ENCODE results near the gene NRCAM. TPM values are rescaled to one million over a fixed set of nuclear protein-coding genes. Genes with fewer than 3 reads are reported as not detected.
A peak's percentile ranks its signal among the peaks of the same experiment; 100 is the strongest.

Gene NRCAM
- total and polyA plus RNA-seq, 2 experiments from 2014 or later = 0.76 to 3.9 TPM

DNA sequence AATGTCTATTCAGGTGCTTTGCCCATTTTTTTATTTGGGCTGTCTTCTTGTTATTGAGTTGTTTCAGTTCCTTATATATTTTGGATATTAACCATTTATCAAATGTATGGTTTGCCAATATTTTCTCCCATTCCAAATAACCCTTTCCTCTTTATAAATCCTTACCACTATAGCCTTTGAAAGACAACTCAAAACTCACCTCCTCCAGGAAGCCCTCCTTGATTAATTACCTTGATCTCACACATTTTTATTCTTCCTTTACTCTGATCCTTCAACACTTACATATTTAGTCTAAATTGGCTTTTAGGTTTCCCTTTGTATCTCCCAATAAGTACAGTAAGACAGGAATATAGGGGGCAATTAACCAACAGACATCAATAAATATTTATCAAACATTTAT, 42.9 kb downstream of the NRCAM start:
- no peaks in the 10 kb centered on the region for H3K27me3 ChIP-seq
- TF ChIP-seq, protein P1, sequence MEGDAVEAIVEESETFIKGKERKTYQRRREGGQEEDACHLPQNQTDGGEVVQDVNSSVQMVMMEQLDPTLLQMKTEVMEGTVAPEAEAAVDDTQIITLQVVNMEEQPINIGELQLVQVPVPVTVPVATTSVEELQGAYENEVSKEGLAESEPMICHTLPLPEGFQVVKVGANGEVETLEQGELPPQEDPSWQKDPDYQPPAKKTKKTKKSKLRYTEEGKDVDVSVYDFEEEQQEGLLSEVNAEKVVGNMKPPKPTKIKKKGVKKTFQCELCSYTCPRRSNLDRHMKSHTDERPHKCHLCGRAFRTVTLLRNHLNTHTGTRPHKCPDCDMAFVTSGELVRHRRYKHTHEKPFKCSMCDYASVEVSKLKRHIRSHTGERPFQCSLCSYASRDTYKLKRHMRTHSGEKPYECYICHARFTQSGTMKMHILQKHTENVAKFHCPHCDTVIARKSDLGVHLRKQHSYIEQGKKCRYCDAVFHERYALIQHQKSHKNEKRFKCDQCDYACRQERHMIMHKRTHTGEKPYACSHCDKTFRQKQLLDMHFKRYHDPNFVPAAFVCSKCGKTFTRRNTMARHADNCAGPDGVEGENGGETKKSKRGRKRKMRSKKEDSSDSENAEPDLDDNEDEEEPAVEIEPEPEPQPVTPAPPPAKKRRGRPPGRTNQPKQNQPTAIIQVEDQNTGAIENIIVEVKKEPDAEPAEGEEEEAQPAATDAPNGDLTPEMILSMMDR (IDR thresholded peaks at IDR 0.05; ENCODE audit: low read depth, low read length) = no peak
- H3K27ac ChIP-seq = no peak overlapping the region
- H3K4me3 ChIP-seq = no peak overlapping the region
- no peak for DNase-seq (ENCODE audit: low read depth in 1 of 2, low spot score in 1 of 2)
- H3K36me3 ChIP-seq = no peaks in the 10 kb centered on the region
- H3K9me3 ChIP-seq (ENCODE audit: low read depth) = no peaks in the 10 kb centered on the region
- no peaks in the 10 kb centered on the region for H3K4me1 ChIP-seq (ENCODE audit: low read depth)

DNA sequence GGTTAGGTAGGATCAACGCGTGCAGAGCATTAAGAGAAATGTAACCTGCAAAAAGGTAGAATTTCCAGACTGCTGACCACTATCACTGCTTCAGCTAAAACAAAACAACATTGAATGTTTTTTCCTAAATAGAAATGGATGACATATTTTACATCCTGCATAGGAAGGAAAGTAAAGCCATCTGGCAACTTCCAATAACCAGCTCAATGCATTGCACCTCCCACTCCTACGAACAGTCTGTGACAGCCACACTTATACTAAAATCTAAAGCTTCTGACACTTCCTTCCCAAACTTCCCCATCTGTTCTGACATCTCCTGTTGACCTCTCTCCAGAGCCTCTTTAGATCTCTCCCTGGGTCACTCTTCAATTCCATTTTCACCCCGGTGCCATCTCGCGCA, 47.1 kb downstream of the NRCAM start:
- no peaks in the 10 kb centered on the region for H3K36me3 ChIP-seq
- H3K4me3 ChIP-seq = no peak overlapping the region
- H3K27ac ChIP-seq = no peak overlapping the region
- TF ChIP-seq, protein P1 (IDR thresholded peaks at IDR 0.05; ENCODE audit: low read depth, low read length) = no peak
- no peak for DNase-seq (ENCODE audit: low read depth in 1 of 2, low spot score in 1 of 2)
- no peaks in the 10 kb centered on the region for H3K4me1 ChIP-seq (ENCODE audit: low read depth)
- no peaks in the 10 kb centered on the region for H3K27me3 ChIP-seq
- H3K9me3 ChIP-seq (ENCODE audit: low read depth) = no peaks in the 10 kb centered on the region

DNA sequence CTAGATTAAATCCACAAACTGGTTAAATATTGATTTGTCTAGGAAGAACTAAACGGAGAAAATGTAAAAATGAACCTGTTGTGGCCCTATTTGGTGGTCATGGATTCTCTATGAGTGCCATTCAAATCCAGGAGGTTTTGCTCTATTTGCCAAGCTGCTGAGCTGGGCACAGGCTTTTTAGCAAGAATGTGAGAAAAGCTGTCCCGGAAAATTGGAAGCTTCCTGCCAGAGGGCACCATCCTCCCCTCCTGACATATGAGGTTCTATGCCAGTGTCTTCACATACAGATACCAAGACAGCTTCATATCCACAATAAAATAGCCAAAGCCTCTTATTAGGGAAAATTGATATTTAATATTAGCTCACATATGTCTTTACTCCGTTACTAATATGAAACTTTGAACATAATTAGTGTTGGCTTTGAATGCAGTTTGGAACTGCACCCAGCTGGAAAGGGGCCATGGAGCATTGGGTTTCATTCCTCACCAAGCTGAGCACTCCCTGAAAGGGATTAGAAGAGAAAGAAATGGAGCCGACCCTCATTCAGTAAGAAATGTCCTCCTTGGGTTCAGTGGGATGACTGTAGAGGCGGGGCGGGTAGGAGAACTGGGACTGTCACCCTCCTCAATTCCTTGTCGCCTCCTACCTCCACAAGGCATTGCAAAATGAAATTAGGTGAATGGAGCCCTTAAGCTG, 47.8 kb downstream of the NRCAM start:
- TF ChIP-seq, protein P1 (IDR thresholded peaks at IDR 0.05; ENCODE audit: low read depth, low read length) = no peak
- H3K36me3 ChIP-seq = no peaks in the 10 kb centered on the region
- no peak for DNase-seq (ENCODE audit: low read depth in 1 of 2, low spot score in 1 of 2)
- no peaks in the 10 kb centered on the region for H3K9me3 ChIP-seq (ENCODE audit: low read depth)
- no peaks in the 10 kb centered on the region for H3K4me1 ChIP-seq (ENCODE audit: low read depth)
- no peak overlapping the region for H3K27ac ChIP-seq
- H3K27me3 ChIP-seq = no peaks in the 10 kb centered on the region
- H3K4me3 ChIP-seq = no peak overlapping the region

DNA sequence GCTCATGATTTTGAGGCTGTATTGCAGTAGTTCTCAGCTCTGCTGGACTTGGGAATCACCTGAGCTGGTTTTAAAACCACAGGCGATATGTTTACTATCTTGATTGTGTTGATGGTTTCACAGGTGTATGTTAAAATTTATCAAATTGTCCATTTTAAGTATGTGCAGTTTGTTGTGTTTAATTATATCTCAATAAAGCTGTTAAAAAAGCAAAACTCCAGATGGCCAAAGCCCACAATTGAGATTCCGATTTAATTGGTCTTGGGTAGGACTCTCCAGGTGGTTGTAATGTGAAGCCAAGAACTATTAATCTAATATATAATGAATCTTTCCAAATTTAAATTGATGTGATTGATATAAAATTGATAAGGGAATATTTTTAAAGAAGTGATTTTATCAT, 48.6 kb downstream of the NRCAM start:
- Histone ChIP-seq H3K27ac (no peak overlapping the region), H3K4me1 (ENCODE audit: low read depth) (no peaks in the 10 kb centered on the region), H3K4me3 (no peak overlapping the region), H3K36me3 (no peaks in the 10 kb centered on the region), H3K9me3 (ENCODE audit: low read depth) (no peaks in the 10 kb centered on the region), H3K27me3 (no peaks in the 10 kb centered on the region)
- TF ChIP-seq, protein P1 (IDR thresholded peaks at IDR 0.05; ENCODE audit: low read depth, low read length) = no peak
- DNase-seq (ENCODE audit: low read depth in 1 of 2, low spot score in 1 of 2) = no peak

DNA sequence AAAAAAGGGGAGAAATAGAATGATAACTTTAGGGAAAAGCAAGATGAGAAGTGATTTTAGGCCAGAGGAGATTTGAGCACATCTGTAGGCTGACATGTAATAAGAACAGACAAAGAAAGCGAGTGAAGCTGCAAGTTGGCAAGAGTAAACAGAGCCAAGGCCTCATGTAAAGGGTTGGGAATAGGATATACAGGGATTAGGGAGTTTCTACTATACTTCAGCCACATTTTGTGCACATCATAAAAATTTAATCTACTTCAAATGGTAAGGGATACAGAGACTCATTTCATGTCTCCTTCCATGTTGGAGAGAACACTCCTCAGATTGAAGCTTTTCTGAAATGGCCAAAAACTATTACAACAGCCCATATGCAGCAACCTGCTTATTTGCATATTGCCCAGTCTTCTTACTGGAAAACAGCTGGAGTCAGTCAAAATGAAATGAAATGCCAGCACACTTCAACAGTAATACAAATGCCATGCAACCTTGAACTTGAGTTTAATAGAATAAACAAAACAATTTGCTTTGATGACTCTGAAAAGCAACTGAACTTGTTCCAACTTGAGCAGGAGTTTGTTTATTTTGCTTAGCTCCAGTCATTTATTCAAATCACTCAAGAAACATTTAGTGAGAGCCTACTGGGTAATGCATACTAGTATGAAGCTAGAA, 49.9 kb downstream of the NRCAM start:
- Histone ChIP-seq H3K27me3 (no peaks in the 10 kb centered on the region), H3K27ac (no peak overlapping the region), H3K9me3 (ENCODE audit: low read depth) (no peaks in the 10 kb centered on the region), H3K4me1 (ENCODE audit: low read depth) (no peaks in the 10 kb centered on the region), H3K36me3 (no peaks in the 10 kb centered on the region), H3K4me3 (no peak overlapping the region)
- TF ChIP-seq, protein P1 (IDR thresholded peaks at IDR 0.05; ENCODE audit: low read depth, low read length) = no peak
- peak in 1 of 2 donors; percentile 81 for DNase-seq (ENCODE audit: low read depth in 1 of 2, low spot score in 1 of 2)

Data from cardiac muscle cell (in vitro differentiated cells and primary cell).